Smooth muscle cell (in vitro differentiated cells): Measurements from ENCODE around the gene CLPSL1. TPM values are rescaled to one million over a fixed set of nuclear protein-coding genes. Genes with fewer than 3 reads are reported as not detected.

Experiments
- polyA plus RNA-seq: library from polyadenylated mRNA; unstranded; fragments of >200 nt; fragmentation: Nextera tagmentation; extraction: Ambion mirVana; gene quantifications from 2 replicates; pipeline ENCODE4 v1.2.1, GENCODE V29; 2016
- total RNA-seq: library from RNA; depleted of rRNA; stranded (reverse); fragments of >200 nt; gene quantifications from 2 replicates; pipeline ENCODE4 v1.2.3, GENCODE V29; 2014

Gene CLPSL1
- total and polyA plus RNA-seq, 2 experiments from 2014 or later, result not detected

Other genes starting within 250 kb of the CLPSL1 start
- gene FKBP5, start 92.1 kb upstream of the CLPSL1 start, total RNA-seq, result 0.85 TPM in 2 replicates
- gene FKBP5, start 92.1 kb upstream of the CLPSL1 start, polyA plus RNA-seq, result 1.6 and 3.8 TPM in 2 replicates
- 0.18 and 3.5 TPM in 2 replicates for gene ARMC12, start 44.0 kb upstream of the CLPSL1 start, total RNA-seq
- gene ARMC12, start 44.0 kb upstream of the CLPSL1 start, polyA plus RNA-seq, result not detected in 2 replicates
- not detected in 2 replicates for gene CLPSL2, start 4.4 kb upstream of the CLPSL1 start, total RNA-seq
- 1.9 and 2.0 TPM in 2 replicates for gene CLPSL2, start 4.4 kb upstream of the CLPSL1 start, polyA plus RNA-seq
- gene CLPS, start 16.3 kb downstream of the CLPSL1 start, total RNA-seq, result not detected in 2 replicates
- gene CLPS, start 16.3 kb downstream of the CLPSL1 start, polyA plus RNA-seq, result not detected in 2 replicates
- not detected in 2 replicates for gene LHFPL5, start 24.3 kb downstream of the CLPSL1 start, total RNA-seq
- not detected in 2 replicates for gene LHFPL5, start 24.3 kb downstream of the CLPSL1 start, polyA plus RNA-seq
- 45.7 and 57.8 TPM in 2 replicates for gene SRPK1, start 140.1 kb downstream of the CLPSL1 start, total RNA-seq
- 28.2 and 33.8 TPM in 2 replicates for gene SRPK1, start 140.1 kb downstream of the CLPSL1 start, polyA plus RNA-seq
- not detected in 2 replicates for gene SLC26A8, start 243.6 kb downstream of the CLPSL1 start, total RNA-seq
- 0.09 TPM in 1 of 2 replicates, not detected in the other for gene SLC26A8, start 243.6 kb downstream of the CLPSL1 start, polyA plus RNA-seq
- 57.6 and 62.8 TPM in 2 replicates for gene MAPK14, start 246.8 kb downstream of the CLPSL1 start, total RNA-seq
- 28.0 and 29.3 TPM in 2 replicates for gene MAPK14, start 246.8 kb downstream of the CLPSL1 start, polyA plus RNA-seq